ENCODE data around the gene HAUS8.
A peak's percentile ranks its signal among the peaks of the same experiment; 100 is the strongest.

Gene HAUS8

DNA sequence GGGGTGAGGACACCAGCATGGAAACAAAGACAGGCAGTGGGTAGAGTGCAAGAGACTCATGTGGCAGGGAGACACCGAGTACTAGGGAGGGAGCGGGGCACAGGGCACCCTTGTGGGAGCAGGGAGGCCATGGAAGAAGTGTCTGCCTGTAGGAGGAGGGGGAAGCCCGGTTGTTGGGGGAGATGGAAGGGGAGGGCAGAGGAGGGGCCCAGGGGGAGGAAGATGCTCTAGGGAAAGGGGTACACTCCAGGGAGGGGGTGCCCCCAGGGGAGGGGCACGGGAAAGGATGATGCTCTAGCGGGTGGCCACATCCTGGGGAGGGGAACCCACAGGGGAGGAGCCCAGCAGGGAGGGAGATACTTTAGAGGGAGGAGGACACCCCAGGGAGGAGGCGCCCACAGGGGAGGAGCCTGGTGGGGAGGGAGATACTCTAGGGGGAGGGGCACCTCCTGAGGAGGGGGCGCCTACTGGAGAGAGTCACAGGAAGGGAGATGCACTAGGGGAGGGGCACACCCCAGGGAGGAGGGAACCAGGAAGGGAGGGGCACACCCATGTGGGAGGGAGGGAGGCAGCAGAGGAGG, 73.6 kb downstream of the HAUS8 start:
- no peak overlapping the region for H3K4me3 Mint-ChIP-seq
- DNase-seq (peak; percentile 13), ATAC-seq (replicated peaks) (peak; percentile 21 to 65)
- peaks cover 24 to 34% of the 10 kb centered on the region in 2 donors for H3K27me3 Mint-ChIP-seq
- H3K36me3 Mint-ChIP-seq = peaks cover 5 to 7% of the 10 kb centered on the region in 2 donors
- peaks cover 6 to 7% of the 10 kb centered on the region in 2 donors for H3K9me3 Mint-ChIP-seq
- no peak overlapping the region for H3K27ac Mint-ChIP-seq
- H3K4me1 Mint-ChIP-seq = peaks cover 12% of the 10 kb centered on the region in 2 donors
